DMS 273 (cell line): Measurements from ENCODE around the gene HEY2.
"Not testable (repeated sequence)": the region's sequence is repeated elsewhere in the genome, so short reads cannot be mapped to it uniquely, and the experiment has no call there.

ENCODE experiments used
- DNase-seq: peaks from one replicate; lab custom pipeline; 2025; ENCODE audit not compliant: unreplicated experiment; lab: John Stamatoyannopoulos, UW

Gene HEY2

DNA sequence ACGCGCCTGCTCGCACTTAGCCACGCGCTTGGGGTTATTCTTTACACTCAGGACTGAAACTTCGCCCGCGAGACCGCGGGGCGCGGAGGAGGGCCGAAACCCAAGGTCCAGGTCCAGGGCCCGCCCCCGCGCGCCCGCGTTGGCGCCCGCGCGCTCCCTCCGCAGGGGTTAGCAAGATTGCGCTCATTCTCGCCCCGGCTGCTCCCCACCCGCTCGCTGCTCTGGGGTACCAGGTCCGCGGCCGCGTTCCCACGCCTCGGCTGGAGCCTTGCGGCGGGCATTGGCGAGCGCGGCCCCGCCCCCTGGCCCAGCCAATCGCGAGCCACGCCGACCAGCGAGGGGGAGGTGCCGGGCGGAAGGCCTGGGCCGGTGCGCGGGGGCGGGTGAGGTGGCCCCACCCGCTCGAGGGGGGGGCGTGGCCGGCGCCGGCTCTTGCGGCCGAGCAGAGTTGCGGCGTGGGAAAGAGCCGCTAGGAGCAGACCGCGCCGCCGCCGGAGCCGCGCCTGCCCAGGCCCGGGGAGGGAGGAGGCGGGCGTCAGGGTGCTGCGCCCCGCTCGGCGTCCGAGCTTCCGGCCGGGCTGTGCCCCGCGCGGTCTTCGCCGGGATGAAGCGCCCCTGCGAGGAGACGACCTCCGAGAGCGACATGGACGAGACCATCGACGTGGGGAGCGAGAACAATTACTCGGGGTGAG is at the start of gene HEY2:
Gene HEY2, plus strand, starts transcription at position 460 of the 692 bp plus-strand sequence. Its CDS starts 145 bp downstream, at position 605.
- DNase-seq: peak; percentile 98

DNA sequence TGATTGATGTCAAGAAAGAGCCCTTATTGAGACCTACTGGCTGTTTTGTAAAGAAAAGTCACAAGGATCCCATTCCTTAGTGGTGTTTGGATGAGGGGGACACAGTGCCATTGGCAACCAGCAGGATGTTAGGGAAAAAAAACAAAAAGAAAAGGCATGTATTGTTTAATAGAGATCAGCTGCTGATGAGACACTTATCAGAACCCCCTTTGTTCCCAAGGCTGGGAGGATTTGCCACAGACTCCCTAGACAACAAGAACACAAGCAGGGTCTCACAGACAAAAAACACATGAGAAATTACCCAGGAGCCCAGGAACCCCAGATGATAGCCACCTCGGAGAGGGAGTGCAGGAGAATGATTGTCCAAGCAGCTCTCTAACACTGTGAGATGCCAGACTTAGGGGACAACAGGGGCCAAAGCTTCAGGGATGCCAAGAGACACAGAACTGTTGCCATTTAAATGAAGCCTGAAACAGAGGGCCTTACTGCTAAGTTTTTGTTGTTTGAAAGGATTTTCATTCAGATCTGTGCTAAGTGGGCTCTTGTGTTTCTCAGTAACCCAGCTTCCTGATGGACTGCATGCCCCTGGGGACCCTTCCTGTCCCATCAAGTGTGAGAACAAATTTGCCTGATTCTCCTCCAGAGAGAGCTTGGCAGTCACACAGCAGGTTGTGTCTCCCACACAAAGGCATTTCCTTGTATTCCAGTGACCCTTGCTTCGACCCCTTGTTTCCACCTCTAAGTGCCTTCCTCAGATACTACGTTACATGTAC is 48.7 kb upstream of the HEY2 start:
- DNase-seq: no peak

DNA sequence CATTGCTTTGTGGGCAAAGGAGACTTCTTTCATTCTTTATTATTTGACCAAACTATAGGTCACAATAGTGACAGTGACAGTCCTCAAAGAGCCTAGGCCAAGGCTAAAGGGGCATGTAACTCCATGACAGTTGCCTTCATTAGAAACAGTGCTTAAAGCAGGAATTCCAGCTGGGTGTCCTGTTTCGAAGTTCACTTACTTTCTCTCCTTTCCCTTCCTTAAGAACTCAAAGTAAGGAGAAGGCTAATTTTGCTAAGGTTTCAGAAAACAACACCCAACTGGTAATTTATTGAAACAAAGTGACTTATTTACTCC is 48.1 kb upstream of the HEY2 start:
- DNase-seq: no peak

DNA sequence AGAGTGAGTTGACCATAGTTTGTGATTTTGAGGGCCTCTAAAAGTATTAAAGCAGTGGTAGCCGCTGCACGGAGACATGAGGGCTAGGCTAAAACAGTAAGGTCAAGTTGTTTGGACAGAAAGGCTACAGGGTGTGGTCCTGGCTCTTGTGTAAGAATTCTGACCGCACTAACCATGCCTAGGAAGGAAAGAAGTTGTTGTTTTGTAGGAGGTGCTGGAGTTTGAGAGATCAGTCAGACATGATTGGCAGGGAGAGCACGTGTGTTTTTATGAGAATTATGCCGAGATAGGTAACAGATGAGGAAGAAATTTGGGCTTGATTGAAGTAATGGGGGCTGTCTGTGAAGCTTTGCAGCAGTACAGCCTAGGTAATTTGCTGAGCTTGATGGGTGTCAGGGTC is 45.5 kb upstream of the HEY2 start:
- not testable (repeated sequence) for DNase-seq

DNA sequence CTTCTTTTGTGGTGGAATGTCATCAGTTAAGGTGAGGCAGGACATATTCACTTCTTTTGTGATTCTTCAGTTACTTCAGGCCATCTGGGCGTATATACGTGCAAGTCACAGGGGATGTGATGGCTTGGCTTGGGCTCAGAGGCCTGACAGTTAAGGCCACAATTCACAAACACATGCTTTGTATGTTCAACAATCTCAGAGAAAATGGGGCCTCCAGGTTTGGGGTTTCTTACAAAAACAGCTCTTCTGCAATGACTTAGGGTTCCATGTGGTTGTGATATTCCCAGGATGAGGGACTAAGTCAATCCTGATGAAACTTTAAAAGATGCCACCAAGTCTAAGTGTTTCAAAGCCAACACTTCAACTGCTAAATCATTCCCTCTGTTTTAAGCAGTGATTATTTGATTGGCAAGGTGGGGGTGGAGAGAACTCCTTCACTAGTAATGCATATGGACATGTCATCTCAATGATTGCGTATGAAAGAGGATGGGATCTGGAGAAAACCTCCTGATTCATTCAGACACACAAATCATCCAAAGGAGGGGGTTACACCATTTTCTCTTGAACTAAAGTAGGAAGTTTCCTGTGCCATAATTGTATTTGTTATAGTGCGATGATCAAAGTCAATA is 41.7 kb upstream of the HEY2 start:
- no peak for DNase-seq

DNA sequence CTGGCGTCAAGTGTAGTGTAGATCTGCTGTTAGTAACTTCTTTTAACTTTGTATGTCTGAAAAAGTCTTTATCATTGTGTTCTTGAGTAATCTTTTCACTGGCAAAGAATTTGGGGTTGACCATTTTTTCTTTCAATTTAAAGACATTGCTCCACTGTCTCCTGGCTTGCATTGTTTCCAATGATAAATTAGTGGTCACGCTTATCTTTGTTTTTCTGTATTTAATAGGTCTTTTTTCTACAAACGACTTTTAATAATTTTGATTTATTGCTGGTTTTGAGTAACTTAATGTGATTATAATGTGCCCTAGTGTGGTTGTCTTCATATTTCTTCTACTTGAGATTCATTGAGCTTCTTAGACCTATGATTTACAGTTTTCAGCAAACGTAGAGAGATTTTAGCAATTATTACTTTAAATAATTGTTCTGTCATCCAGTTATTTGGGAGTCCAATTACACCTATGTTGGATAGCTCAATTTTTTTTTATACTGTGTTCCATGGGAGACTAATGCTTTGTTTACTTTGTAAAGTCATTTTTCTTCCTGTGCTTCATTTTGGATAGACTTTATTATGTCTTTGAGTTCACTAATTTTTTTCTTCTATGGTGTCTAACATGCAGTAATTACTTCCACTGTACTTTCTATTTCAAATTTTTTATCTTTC is 38.3 kb upstream of the HEY2 start:
- no peak for DNase-seq

DNA sequence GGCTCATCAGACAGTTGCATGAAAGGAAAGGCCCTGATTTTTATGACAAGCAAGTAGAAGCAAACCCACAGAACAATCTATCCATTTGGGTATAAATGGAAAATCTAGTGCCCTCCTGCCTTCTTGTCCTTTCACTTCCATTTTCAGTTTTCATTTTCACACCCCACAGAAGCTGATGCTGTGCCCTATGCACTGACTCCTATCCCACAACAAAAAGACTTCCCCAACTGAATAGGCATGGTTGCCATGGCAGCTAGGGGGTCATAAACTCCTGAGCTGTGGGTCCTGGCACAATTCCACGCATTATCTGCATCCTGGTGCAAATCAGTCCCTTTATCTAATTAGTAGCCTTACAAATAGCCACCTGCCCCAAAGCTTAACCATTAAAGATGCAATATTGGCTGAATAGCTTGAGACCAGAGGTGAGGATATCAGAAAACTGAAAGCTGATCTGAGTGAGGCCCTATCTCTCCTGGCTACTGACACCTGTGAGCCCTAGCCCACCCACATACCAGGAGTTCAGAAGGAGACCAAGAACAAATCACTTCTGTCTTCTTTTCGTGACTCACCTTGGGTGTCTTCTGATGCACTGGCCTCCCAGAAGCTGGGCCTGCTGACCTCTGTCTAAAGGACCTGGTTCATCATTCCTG is 34.9 kb upstream of the HEY2 start:
- peak; percentile 28 for DNase-seq

DNA sequence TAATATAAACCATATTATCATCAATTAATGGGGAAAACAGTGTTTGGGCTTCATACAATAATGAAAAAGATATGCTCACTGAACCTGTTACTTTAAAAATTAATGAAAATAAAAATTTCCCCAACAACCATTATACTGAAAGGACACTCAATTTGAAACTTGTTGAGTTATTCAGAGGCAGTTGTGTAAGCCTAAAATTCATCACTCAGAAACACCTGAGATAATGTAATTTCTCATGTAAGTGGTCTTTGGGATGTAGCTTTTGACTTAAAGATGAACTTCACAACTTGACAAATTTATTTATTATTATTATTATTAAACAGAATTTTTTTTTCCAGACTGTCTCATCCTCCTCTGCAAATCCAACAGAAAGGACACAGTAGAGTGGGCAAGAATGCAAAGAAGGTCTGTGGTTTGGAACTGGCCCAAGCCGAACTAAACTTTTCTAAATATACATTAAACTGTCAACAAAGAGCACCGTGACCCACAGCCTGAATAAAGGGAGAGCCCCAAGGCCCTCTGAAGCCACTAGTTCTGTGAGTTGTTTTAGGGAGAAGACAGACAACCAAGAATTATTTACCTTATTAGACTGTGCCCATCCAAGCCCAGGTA is 32.2 kb upstream of the HEY2 start:
- no peak for DNase-seq

DNA sequence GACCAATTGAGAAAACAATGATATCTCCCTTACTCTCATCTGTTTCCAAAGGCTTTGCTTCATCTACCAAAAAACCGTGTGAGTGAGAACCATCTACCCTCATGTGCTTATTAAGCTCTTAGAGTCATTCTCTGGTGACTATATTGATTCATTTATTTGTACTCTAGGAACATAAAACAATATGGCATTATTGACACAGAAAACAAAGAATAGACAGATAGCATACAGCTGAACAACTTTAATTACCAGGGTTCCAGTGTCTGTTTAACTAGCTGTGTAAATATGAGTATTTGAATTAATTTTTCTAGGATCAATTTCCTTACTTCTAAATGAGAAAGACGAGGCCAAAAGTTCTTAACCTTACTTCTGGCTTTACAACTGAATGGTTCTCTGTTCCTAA is 31.3 kb upstream of the HEY2 start:
- DNase-seq: no peak

DNA sequence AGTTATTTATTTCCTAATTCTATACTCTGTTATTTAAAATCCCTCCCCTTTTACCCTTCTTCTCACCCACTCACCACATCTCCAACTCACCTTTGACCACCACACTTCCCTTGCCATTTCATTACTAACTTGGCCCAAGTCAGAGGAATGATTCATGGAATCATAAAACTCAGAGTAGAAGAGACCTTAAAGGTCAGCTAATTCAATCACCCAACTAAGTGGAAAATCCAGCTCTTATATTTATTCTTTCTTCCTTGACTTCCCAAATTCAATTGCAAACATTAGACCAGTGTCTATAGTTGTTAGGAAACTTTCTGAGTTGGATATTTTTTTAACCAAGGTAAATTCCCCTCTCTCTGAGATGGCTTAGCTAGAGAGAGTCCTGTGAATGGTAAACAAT is 26.5 kb upstream of the HEY2 start:
- no peak for DNase-seq

DNA sequence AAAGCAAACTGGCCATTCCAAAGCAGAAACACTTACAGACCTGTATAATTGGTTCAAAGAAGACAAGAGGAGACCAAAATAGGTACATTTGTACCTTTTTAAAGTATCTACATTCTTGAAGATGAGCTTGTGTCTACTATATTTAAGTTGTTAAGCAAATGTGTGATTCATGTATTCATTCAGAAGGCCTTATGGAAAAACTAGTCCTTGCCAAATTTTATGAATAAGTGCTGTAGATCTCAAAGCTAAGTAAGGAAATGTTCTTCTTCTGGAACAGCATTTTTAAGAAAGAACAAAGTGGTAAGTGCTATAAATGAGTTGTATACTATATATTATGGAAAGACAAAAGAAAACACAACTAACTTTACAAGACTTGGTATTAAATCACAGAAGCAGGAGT is 22.2 kb upstream of the HEY2 start:
- DNase-seq: no peak

DNA sequence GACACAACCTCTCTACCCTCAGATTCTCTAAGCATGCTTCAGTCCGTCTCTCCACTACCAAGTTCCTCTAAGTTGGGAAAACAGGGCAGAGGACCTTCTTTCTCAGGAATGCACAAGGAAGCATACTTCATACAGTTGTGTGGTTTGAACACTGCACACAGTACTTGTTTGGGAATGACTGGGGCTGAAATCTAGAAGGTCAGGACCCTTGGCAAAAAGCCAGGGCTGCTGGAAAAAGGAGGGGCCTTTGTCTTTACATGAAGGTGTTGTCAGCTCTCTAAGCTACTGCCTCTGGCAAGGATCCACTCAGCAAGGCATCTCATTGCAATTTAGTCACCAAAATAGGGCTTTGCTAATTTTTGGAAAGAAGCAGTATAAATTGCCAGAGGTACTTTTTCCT is 20.7 kb upstream of the HEY2 start:
- peak; percentile 21 for DNase-seq

DNA sequence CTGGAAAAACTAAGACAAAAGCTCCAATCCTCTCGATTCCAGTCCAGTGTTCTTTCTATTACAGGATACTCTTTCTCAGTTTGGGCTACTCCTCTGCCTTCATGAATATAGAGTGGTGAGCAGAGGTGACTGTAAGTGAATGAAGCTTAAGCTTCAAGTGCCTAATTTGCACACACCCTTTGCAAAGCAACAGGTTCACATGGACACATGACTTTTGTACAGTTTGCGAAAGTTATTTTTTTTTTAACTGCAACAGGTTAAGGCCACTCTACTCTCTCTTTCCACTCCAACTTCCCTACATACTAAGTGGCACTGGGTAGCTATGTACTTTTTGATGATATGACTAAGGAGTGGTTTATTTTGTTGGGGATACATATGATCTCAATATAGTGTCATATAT is 19.4 kb upstream of the HEY2 start:
- no peak for DNase-seq

DNA sequence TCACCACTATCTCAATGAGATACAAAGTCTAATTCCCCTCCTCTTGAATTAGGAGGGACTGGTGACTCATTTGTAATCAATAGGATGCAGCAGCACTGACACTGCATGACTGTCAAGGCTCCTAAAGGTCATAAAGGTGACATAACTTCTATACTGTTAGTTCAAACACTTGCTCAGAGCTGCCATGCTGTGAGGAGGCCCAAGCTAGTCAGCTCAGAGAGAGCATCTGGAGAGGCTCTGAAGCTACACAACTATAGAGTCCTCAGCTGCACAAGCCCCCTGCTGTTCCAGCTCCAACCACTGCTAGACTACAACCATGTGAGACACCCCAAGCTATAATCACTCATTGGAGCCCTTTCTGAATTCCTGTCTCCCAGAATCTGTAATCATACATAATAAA is 17.0 kb upstream of the HEY2 start:
- peak; percentile 52 for DNase-seq

DNA sequence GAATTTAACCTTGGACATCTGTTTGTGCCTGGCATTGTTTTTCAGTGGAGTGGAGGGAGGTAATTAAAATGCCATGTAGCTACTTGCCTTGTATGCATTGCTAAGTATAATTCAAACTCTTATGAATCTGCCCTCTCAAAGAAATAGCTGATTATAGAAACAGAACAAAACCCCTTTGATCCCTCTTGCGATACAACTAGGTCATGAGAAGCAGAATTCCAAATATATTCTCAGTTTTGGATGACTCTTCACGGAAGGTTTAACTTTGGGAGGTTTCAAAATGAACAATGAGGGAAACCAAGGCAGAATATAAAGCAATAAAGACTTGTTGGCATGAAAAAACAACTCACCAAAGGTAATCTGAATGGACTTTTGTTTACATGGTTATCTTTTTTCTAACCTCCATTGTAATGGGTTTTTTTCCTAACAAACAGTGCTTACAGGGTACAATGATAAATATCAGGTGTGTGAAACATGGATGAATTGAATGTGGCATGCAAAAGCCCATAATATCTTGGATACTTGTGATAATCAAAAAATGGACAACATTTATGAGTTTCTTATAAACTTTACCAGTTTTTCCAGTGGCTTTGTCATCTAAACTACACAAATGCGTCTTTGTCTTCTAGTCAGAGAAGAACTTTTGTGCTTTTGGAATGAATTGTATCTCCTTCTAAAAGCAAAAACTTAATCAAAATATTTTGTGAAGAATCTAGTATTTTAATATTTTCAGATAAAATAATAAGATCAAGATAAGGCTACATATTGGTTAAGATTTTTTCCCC is 15.7 kb upstream of the HEY2 start:
- DNase-seq: no peak

DNA sequence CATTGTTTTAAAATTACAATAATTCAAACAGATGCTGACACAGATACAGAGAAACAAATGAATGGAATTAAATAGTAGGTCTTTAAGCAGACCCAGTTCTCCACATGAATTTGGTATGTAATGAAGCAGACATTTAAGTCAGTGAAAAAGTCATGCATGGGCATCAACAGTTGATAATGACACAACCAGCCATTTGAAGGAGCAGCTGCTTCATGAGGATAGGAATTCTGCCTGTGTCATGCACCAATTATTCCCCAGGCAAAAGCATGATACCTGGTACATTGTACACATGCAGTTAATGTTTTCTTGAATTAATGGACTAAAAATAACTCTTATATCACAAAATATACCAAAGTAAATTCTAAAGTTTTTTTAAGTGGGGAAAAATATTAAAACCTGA is 11.2 kb upstream of the HEY2 start:
- peak; percentile 9 for DNase-seq

DNA sequence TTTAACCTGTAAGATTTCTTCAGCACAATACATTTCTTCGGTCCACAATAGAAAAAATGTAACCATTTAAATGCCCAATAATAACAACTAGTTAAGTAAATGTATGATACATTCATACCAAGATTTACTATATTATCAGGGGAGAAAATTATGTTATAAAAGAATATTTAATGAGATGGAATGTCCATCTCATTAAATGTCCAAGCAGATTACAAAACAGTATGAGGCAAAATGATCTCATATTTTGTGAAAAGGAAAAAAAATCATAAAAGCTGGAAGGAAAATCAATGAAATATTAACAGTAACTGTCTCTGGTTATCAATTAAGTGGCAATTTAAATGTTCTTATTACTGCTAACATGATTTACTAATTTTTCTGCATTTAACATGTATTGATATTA is 10.1 kb upstream of the HEY2 start:
- DNase-seq: no peak

DNA sequence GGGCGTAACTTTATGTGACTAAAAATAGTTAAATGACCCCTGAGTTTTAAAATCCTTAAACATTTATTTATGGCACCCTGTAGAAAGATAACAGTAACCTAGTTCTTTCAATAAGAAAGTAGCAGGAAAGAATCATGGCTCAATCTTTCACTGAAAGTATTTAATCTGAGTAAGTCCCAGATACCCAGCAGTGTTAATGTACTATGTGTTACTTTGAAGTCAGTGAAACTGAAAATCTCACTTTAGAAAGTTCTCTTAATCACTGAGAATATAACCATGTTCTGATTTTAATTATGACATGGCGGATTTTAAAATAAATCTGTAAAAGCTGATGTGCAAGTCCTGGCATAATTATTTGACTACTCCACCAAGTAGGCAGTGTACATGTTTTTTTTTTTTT is 8.1 kb upstream of the HEY2 start:
- no peak for DNase-seq

DNA sequence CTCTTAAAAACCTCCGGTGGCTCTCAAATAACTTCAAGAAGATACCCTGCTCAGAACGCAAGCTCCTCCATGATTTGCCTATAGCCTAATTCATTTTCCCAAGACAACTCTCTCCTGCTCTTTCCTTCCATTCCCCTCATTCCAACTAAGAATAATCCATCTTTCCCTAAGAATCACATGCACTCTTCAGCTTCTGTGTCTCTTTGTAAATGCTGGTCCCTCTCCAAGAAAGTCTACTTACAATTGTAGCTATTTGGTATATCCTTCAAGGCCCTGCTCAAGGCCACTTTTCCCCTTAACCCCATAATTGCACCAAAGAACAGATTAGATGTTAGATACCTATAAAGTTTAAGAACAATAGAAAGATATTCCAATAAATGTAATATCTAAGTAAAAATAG is 7.4 kb upstream of the HEY2 start:
- no peak for DNase-seq

DNA sequence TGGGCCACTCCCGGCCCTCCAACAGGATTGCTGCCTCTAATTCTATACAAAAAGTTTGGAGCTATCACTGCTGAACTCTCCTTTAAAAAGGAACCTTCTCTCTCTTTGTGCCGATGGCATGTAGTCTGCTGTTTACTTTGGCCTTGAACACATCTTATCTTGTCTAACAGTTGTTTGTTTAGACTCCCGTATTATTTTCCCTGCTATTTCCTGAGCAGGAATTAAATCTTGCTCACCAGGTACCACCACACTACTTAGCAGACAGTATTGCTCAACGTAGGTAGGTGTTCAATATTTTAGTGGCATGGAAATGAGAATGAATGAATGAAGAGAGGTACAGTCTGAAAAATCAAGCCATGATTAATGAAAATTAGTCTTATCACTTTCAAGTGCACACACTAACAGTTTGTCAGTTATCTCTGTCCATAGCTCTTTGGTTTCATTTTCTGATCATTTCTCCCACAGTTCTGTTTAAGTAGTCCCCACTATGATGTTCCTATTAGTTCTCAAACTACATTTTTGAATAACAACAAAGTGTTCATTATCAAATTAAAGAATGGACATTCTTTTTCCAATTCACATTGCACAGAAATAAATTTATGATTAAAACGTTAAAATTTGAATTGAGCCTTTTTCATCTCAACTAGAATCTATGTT is 6.8 kb upstream of the HEY2 start:
- DNase-seq: no peak
